Endothelial cell of umbilical vein (primary cell): ENCODE results near the gene CFP. TPM values are rescaled to one million over a fixed set of nuclear protein-coding genes. Genes with fewer than 3 reads are reported as not detected.

Experiments
- BruUV-seq: library from RNA; stranded (reverse); fragments of 400-500 nt; replicated peaks from 2 replicates; lab custom pipeline; 2021; lab: Mats Ljungman, UMichigan
- CTCF ChIA-PET: fragments of 300-600, 350-600 bp; sonication (Branson Sonifier 250); formaldehyde crosslinking; loops from one replicate; lab custom pipeline; 2021; ENCODE audit warnings: antibody characterized with exemption, inconsistent platforms; lab: Charles Lee
- POLR2A ChIA-PET: fragments of 300-600, 350-600 bp; sonication (Branson Sonifier 250); formaldehyde crosslinking; loops from one replicate; lab custom pipeline; 2021; ENCODE audit warnings: antibody characterized with exemption, inconsistent platforms; lab: Charles Lee
- DNase-seq: peaks from one replicate; pipeline ENCODE4 v3.0.0-alpha.2; 2011; ENCODE audit warnings: low read depth, low spot score
- FAIRE-seq: peaks from 2 replicates; lab custom pipeline; 2011; peaks lifted over from hg19 to GRCh38; lab: Jason Lieb, UNC
- H2AFZ ChIP-seq: 2 replicates; pipeline ENCODE4 v1.6.0; 2012; ENCODE audit warnings: low read depth, low read length, control low read depth, inconsistent platforms
- H3K27ac ChIP-seq: 2 replicates; pipeline ENCODE4 v1.5.1; 2011; ENCODE audit warnings: low read depth, mild to moderate bottlenecking, control low read depth, low read length, moderate library complexity; ENCODE audit not compliant: insufficient read depth
- H3K27me3 ChIP-seq, 2 experiments: 2 replicates each; pipeline versions ENCODE4 v1.6.0 to v1.6.1; 2011; ENCODE audit warnings: low read length in 2 of 2, mixed read lengths in 1 of 2; ENCODE audit not compliant: control insufficient read depth in 2 of 2, insufficient read depth in 2 of 2
- H3K36me3 ChIP-seq, 2 experiments: 2 replicates in 1 of 2; 3 replicates in 1 of 2; pipeline ENCODE4 v1.5.1; 2011; ENCODE audit warnings: low read length in 2 of 2, mild to moderate bottlenecking in 1 of 2, moderate library complexity in 1 of 2; ENCODE audit not compliant: control insufficient read depth in 2 of 2, insufficient read depth in 2 of 2; ENCODE audit errors: extremely low read depth in 1 of 2
- H3K4me1 ChIP-seq: 3 replicates; pipeline ENCODE4 v1.5.1; 2011; ENCODE audit warnings: mild to moderate bottlenecking, low read length; ENCODE audit not compliant: control insufficient read depth, insufficient read depth; ENCODE audit errors: extremely low read depth
- H3K4me2 ChIP-seq: 2 replicates; pipeline ENCODE4 v1.6.1; 2011; ENCODE audit warnings: low read length, control low read depth, mixed read lengths; ENCODE audit not compliant: insufficient read depth
- H3K4me3 ChIP-seq, 3 experiments: fragments of 200-600 bp in 1 of 3; sonication (generic), shearing (Covaris generic) in 1 of 3; replicated peaks in 1 of 3; 2 replicates each; pipeline ENCODE4 v1.5.1; 2011 to 2016; ENCODE audit warnings: control low read depth in 3 of 3, low read length in 3 of 3, mild to moderate bottlenecking in 2 of 3, inconsistent platforms in 1 of 3, low read depth in 1 of 3, moderate library complexity in 1 of 3; ENCODE audit not compliant: insufficient read depth in 1 of 3
- H3K79me2 ChIP-seq: 2 replicates; pipeline ENCODE4 v1.6.0; 2012; ENCODE audit warnings: low read length, inconsistent platforms; ENCODE audit not compliant: control insufficient read depth, insufficient read depth
- H3K9ac ChIP-seq: replicated peaks from 2 replicates; pipeline ENCODE3; 2011; ENCODE audit warnings: low read length, control low read depth; ENCODE audit not compliant: insufficient read depth; ENCODE audit errors: extremely low read depth
- H3K9me1 ChIP-seq: replicated peaks from 3 replicates; pipeline ENCODE4 v1.6.0; 2011; ENCODE audit warnings: mild to moderate bottlenecking, low read length; ENCODE audit not compliant: control insufficient read depth, insufficient read depth; ENCODE audit errors: extremely low read depth
- H3K9me3 ChIP-seq: replicated peaks from 2 replicates; pipeline ENCODE4 v1.5.1; 2012; ENCODE audit warnings: low read length, inconsistent platforms; ENCODE audit not compliant: control insufficient read depth, insufficient read depth
- H4K20me1 ChIP-seq: replicated peaks from 2 replicates; pipeline ENCODE3; 2011; ENCODE audit warnings: mild to moderate bottlenecking, low read length; ENCODE audit not compliant: control insufficient read depth, insufficient read depth; ENCODE audit errors: extremely low read depth
- CTCF ChIP-seq, 2 donors: IDR thresholded peaks; 1 replicate in 1 of 2; 2 replicates in 1 of 2; pipeline ENCODE4 v1.5.1; 2011; ENCODE audit warnings: low read length in 2 of 2, mild to moderate bottlenecking in 2 of 2, moderate library complexity in 2 of 2, control low read depth in 1 of 2, inconsistent platforms in 1 of 2, low read depth in 1 of 2; ENCODE audit not compliant: insufficient read depth in 1 of 2; ENCODE audit errors: extremely low read depth in 1 of 2
- EZH2 ChIP-seq: IDR thresholded peaks from 2 replicates; pipeline ENCODE4 v1.6.1; 2012; ENCODE audit warnings: borderline replicate concordance, low read depth, mild to moderate bottlenecking, moderate library complexity, low read length, inconsistent platforms; ENCODE audit not compliant: severe bottlenecking
- FOS ChIP-seq: IDR thresholded peaks from 2 replicates; pipeline ENCODE4 v1.6.1; 2011; ENCODE audit warnings: mild to moderate bottlenecking, low read length, moderate library complexity, borderline replicate concordance; ENCODE audit not compliant: insufficient read depth
- GATA2 ChIP-seq: IDR thresholded peaks from 2 replicates; pipeline ENCODE4 v1.7.0; 2011; ENCODE audit warnings: low read depth, mild to moderate bottlenecking, moderate library complexity, mixed read lengths, low read length; ENCODE audit not compliant: insufficient read length, insufficient read depth
- JUN ChIP-seq: IDR thresholded peaks from 2 replicates; pipeline ENCODE4 v1.6.1; 2011; ENCODE audit warnings: borderline replicate concordance, low read depth; ENCODE audit not compliant: insufficient read length, insufficient read depth
- MAX ChIP-seq: IDR thresholded peaks from 2 replicates; pipeline ENCODE4 v1.6.1; 2011; ENCODE audit not compliant: insufficient read depth, insufficient read length
- MYC ChIP-seq: IDR thresholded peaks from one replicate; pipeline ENCODE4 v1.6.1; 2011; ENCODE audit warnings: mild to moderate bottlenecking, low read depth, low read length
- POLR2A ChIP-seq: IDR thresholded peaks from 2 replicates; pipeline ENCODE4 v1.6.1; 2012; ENCODE audit warnings: low read depth, mild to moderate bottlenecking, control low read depth, low read length
- POLR2AphosphoS5 ChIP-seq: IDR thresholded peaks from 2 replicates; pipeline ENCODE4 v1.6.1; 2012; ENCODE audit warnings: low read depth, mild to moderate bottlenecking, control low read depth, low read length, moderate library complexity; ENCODE audit not compliant: insufficient read depth
- dilution Hi-C: fragments of 300-500 bp; cut with MboI; formaldehyde crosslinking; loops from one replicate; pipeline ENCODE4 v1.15.0; 2019; ENCODE audit warnings: low sequenced_read_pairs; ENCODE audit not compliant: extremely low pct_ligation_motif_present
- intact Hi-C: fragments of 100-400 bp; cut with micrococcal nuclease; formaldehyde crosslinking; loops from one replicate; pipeline ENCODE4 v1.10.0; 2022
- polyA plus RNA-seq, 4 experiments: library from polyadenylated mRNA; depleted of rRNA in 3 of 4; stranded (reverse) in 3 of 4; unstranded in 1 of 4; fragments of >200 nt; gene quantifications; 2 replicates each; pipeline versions ENCODE4 v1.2.1 to v1.2.3, GENCODE V29; 2011 to 2012; ENCODE audit warnings: missing spikeins in 1 of 4
- total RNA-seq: library from RNA; stranded (reverse); gene quantifications from 2 replicates; pipeline ENCODE4 v1.2.3, GENCODE V29; 2021

The CFP gene
- total and polyA plus RNA-seq, 2 donors (not counting 3 experiments of a cell fraction or from before 2014, with no cell fraction given): 0.69 to 1.00 TPM

GRCh38 chrX:47614618-47615017 lies 15.1 kb downstream of the CFP start:
- H3K9me1 ChIP-seq: no peaks in the 10 kb centered on the region
- H3K36me3 ChIP-seq: no peaks in the 10 kb centered on the region
- no peaks in the 10 kb centered on the region for H3K79me2 ChIP-seq
- H3K27ac ChIP-seq: no peak overlapping the region
- H2AFZ ChIP-seq: no peak overlapping the region
- no peaks in the 10 kb centered on the region for H3K9me3 ChIP-seq
- CTCF ChIA-PET: no interaction called here
- peaks cover 3 to 5% of the 10 kb centered on the region in 2 experiments for H3K27me3 ChIP-seq
- no peaks in the 10 kb centered on the region for H4K20me1 ChIP-seq
- H3K9ac ChIP-seq: no peak overlapping the region
- TF ChIP-seq FOS: no peak
- TF ChIP-seq MAX: no peak
- no peak for TF ChIP-seq EZH2
- no peak for TF ChIP-seq MYC
- TF ChIP-seq GATA2: no peak
- no peak for TF ChIP-seq POLR2A
- TF ChIP-seq JUN: no peak
- TF ChIP-seq CTCF (IDR thresholded peaks at IDR 0.05; ENCODE audit: extremely low read depth in 1 of 2, insufficient read depth in 1 of 2, low read depth in 1 of 2, low read length in 2 of 2): no peak
- no peak for TF ChIP-seq POLR2AphosphoS5
- intact Hi-C loops (no loop called here), dilution Hi-C loops (no loop called here)
- no peak for FAIRE-seq
- BruUV-seq: no TSS peak
- H3K4me1 ChIP-seq: no peaks in the 10 kb centered on the region
- no peak overlapping the region for H3K4me2 ChIP-seq
- H3K4me3 ChIP-seq: no peak overlapping the region
- DNase-seq: no peak
- POLR2A ChIA-PET: no interaction called here
